Ecto neural progenitor cell (in vitro differentiated cells): ENCODE measurements around the gene MARK1.
"Not testable (repeated sequence)": the region's sequence is repeated elsewhere in the genome, so short reads cannot be mapped to it uniquely, and the experiment has no call there.

Experiments
- DNase-seq: peaks from one replicate; pipeline ENCODE4 v3.0.0-alpha.2; 2018; ENCODE audit warnings: low spot score

MARK1 gene

DNA sequence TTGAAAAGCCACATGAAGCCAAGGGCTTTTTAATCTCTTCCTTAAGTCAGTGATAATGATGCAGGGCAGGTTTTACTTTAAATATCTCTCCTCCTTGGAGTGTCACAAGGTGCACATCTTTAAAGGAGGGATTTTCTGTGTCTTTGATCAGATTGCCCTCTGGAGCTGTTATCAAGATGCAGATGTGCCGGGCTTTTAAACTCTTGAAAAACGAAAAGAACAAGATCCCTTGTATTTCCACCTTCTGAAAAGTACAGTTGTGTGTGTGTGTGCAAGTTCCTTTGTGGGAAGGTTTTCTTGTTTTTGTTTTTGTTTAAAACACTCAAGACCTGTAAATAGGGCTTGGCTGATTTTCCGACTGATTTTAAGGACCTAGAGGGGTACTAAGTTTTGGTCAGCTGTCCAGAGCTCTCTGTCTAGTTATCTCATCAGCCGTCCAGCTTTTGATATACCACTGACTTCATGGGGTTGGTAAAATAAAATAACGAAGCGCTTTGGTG, 1.6 kb downstream of the MARK1 start:
- no peak for DNase-seq

DNA sequence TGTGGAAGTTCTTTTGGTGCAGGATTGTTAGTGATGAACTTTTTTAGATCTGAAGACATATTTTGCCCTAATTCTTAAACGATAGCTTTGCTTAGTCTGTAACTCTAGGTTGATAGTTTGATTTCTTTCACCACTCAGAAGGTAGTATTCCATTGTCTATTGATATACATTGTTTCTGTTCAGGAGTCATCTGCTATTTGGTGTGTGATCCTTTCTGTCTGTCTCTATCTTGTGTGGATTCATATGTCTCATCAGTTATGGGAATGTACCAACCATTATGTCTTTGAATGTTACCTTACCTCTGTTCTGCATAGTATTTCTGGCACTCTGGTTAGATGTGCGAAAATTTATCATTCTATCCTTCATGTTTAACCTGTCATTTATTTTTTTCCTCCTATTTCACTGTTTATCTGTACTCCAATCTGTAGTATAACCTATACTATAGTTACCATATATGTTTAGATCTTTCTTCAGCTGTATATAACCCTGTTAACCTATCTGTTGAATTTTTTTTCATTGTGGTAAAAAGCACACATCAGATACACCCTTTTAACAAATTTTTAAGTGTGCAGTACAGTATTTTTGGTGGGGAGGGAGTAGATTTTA, 5.7 kb downstream of the MARK1 start:
- no peak for DNase-seq

DNA sequence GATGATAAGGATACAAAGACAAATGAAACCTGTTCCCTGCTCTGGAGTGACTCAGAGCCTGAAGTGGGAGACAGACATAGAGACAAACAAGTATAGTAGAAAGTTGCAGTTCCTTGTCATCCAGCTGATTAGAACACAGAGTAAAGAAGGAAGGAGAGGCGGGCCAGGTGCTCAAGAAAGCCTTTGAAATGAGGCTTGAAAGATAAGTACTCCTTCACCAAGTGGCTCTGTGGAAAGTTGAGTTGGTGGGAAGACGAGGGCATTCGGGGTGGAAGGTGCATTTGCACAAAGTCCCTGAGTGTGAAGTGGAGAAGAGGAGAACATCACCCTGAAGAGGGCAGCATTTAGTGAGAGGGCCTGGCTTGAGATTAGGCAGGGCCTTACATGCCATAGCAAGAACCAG, 17.0 kb downstream of the MARK1 start:
- no peak for DNase-seq

DNA sequence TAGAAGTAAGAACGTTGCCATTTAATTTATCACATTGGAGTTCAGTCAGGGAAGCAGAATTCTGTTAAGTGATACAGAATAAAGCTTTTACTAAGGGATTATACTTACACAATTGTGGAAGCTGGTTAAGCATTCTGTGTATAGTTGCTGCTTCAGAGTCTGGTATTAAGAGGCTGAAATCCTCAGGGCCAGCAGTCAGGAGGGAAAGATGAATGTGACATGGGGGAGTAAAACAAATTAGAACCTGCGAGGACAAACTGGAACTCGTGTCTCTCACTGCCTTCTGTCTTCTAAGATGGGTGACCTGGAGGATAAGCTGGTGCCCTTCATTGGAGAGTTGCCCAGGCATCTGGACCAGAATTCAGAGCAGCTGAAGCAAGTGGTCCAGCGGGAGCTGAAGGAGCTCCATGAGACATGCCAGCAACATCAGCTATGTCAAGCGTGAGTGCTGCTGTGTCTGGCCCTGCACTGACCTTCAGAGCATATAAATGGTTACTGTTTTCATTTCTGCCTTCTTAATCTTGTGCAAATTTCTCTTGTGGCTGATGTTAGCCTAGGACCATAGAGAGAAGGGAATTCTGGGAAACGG, 23.0 kb downstream of the MARK1 start:
- DNase-seq = no peak

DNA sequence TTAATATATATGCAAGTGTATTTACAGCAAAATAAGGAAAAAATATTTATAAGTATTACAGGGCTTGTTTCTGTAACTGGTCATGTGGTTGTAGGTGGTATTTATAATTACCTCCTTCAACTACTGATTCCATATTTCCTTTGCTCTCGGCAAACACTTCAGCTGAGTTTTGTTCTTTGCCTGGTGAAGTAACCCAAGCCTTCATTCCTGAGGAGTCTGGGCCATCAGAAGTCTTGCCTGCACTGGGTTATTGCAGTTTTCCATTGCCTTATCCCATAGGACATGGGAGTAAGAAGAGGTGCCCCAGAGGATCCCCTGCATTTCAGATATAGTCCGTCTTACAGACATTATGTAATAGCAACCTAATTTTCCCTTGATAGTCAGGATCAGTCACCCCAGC, 23.8 kb downstream of the MARK1 start:
- DNase-seq = no peak

DNA sequence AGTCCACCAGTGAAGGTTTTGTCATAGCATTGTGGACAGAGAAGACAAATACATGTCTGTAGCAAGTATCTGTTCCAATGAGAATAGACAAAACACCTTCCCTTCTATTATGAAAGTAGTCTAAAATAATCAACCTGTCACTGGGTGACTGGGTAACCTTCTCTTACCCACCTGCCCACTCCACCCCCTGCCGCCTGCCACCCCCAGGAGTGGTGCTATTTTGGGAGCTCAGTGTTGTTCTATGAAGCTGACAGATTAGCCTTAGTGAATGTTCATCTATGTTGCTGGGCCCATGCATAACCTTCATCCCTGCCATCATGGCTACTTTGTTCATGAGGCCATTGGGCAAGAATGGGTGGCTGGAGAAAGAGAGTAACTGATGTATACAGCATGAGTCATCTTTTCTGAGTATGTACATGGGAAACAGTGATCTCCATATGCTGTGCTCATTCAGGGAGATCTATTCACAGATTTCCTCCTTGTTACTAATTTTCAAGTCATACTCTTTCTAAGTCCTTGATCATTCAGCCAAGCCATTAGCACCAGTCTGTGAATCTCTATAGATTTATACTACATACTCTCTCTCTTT, 24.8 kb downstream of the MARK1 start:
- no peak for DNase-seq

DNA sequence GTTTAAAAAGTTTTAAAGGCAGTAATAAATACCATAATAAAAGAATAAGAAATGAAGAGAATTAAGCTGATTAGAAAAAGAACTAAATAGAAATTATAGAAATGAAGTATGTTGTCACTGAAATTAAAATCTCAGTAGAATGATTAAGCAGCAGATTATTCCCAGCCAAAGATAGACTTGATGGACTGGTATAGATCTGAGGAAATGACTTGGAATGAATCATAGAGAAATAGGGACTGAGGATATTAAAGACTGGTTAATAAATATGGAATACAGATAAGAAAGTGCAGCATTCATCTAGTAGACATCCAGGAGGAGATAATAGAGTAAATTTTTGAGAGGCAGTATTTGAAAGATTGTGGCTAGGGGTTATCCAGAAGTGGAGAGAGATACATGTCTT, 28.7 kb downstream of the MARK1 start:
- no peak for DNase-seq

DNA sequence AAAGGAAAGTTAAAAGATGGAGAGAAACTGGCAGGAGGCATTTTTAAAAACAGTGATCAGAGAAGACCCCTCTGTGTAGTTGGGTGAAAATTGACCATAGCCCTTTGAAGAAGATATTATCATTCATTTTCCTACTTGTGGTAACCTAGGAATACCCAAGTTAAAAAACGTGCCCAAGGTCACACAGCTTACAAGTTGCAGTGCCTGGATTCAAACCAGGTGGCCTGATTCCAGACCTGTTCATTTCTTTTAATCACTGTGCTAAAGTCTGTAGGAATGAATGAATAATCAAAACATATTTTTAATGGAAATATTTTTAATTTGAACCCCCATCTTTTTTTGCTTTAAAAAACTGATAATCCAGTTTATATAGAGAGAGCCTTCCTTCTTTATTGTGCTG, 35.6 kb downstream of the MARK1 start:
- no peak for DNase-seq

DNA sequence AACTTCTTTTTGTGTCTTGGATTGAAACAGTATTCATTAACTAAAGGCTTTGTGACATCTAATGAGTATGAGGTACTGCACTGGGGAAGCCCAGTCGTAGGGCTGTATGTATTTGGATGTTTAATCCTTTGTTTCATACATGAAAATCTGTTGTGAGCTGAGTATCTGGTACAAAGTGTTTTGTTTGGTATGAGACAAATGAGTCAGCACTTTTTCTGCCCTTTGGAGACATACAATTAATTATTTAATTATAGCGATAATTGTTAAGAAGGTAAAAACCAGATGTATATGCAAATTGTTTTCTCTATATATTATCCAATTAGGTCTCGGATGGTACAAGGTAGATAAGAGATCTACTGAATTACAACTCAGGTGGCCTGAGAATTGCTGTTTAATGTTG, 36.3 kb downstream of the MARK1 start:
- no peak for DNase-seq

DNA sequence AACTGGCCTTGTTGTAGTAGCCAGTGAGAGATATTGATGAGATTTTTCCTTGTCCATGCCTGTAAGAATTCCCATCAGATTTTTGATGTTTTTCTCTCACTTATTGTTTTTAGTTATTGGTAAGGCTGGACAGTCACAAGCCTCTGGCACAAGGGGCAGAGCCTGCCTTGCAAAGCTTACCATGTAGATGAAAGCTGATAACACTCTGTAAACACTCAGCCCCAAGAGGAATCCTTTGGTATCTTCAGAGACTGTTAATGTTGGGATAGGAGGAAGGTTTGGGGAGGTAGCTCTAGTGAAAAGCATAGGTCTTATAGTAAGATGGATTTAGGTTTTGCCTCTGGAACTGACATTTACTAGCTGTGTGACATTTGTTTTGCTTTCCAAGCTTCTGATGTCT, 37.7 kb downstream of the MARK1 start:
- DNase-seq = no peak

DNA sequence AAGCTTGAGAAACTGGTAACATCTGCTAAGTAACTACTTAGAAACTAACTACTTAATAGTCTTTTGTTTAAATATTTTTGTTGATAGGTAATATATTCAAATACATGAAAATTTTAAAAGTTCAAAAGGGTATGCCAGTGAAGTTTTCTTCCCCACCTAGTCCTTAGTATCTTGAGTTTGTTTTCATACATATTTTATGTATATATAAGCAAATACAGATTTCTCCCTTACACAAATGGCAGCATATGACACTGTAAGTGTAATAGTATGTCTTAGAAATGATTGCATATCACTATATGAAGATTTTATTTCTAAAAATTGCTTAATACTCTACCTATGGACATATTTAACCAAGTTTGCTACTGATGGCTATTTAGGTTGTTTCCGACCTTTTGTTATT, 38.9 kb downstream of the MARK1 start:
- no peak for DNase-seq

DNA sequence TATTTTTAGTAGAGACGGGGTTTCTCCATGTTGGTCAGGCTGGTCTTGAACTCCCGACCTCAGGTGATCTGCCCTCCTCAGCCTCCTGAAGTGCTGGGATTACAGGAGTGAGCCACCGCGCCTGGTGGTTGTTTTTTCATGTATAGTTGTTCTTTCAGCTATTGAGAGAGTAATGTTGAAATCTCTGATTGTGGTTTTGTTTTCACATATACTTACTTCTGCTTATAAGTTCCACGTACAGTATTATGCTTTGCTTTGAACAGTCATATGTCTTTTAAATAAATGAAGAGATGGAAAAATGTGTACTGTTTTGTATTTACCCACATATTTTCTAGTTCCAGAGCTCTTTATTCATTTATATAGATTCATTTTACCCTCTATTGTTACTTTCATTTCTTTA, 44.5 kb downstream of the MARK1 start:
- no peak for DNase-seq

DNA sequence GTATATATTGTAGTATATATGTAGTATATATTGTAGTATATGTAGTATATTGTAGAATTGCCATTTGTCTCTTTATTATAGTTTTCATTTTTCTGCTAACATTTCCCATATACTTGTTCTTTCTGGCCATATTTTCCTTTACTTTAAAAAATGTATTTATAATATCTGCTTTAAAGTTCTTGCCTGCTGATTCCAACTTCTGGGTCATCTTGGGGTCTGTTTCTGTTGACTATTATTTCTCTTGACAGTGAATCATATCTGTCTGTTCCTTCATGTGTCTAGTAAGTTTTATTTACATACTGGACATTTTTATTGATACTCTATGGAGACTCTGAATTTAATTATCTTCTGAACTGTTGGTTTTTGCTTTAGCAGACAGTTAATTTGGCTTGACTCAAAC, 45.9 kb downstream of the MARK1 start:
- no peak for DNase-seq

DNA sequence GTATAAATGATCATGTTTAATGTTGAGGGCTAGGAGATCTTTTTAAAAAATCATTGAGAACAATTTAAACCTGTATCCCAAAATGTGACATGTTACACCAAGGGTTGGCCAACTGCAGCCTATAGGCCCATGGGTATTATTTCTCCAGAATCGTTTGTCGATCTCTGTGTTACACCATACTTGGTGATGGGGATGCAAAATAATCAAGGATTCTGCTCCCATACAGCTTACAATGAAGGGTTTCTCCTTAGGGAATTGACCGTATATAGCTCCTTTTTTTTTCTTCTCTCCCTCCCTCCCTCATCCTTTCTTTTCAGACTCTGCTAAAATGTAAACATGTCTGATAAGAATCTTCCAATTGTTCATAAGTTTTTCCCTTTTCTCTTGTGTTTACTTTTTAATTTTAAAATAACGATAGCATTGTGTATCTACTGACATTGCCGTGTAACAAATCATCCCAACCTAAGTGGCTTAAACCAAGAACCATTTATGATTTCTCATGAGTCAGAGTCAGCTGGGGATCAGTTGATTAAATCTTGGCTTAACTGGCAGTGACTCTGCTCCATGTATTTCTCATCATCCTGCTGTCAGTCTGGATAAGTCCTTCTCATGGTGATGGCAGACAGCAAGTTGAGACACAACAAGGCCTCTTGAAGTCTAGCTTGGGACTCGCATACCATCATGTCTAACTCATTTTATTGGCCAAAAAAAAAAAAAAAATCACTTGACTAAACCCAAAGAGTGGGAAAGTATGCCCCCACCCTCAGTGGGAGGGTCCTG, 48.0 kb downstream of the MARK1 start:
- no peak for DNase-seq

DNA sequence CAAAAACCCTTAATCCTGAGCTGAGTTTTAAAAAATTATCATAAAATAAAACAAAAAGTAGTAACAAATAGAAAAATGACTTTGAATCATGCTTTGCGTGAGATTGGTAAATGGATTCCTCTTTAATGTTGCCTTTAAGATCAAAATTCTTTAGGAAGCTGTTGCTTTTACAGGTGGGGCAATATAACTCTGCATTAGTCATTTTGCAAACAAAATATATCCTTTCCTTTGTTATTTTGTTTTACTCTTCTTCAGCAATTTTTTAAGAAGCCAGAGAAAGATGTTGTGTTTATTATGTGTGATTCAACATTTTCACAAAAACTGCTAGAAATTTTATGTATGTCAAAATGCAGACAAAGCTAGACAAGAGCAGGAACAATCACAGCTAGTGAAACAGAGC, 50.0 kb downstream of the MARK1 start:
- no peak for DNase-seq

DNA sequence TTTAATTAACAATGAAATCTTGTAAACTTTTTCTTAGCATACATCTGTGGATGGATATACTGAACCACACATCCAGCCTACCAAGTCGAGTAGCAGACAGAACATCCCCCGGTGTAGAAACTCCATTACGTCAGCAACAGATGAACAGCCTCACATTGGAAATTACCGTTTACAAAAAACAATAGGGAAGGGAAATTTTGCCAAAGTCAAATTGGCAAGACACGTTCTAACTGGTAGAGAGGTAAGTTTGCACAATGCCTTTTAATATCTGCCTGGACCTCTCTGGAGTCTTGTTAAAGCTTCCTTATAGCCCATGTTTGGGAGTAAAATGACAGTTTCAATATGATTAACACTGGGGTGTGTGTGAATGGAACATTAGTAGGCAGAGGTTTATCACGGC, 51.4 kb downstream of the MARK1 start:
- DNase-seq = no peak

DNA sequence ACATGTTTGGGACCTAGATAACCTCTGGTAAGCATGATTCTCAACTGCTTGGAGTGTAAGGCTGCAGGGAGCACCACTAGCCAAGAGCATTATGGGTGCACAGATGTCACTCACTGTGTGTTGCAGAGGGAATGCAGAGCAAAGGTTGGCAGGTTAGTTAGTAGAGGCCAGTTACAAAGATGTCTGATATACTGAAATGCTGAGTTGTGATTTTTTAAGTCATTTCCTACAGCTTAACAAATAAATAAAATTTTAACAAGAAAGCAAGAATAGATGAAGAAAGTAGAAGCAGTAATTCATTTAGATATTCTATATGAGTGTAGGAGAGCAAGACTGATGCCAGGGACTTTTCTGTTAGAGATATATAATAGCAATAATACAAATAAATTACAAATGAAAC, 64.8 kb downstream of the MARK1 start:
- no peak for DNase-seq

DNA sequence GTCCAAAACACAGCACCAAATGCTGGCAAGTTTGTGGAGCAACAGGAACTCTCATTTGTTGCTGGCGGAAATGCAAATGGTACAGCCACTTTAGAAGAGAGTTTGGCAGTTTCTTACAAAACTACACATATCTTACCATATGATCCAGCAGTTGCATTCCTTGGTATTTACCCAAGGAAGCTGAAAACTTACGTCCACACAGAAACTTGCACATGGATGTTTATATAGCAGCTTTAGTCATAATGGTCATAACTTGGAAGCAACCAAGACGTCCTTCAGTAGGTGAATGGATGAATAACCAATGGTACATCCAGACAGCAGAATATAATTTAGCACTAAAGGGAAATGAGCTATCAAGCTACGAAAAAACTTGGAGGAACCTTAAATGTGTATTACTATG, 66.4 kb downstream of the MARK1 start:
- no peak for DNase-seq

DNA sequence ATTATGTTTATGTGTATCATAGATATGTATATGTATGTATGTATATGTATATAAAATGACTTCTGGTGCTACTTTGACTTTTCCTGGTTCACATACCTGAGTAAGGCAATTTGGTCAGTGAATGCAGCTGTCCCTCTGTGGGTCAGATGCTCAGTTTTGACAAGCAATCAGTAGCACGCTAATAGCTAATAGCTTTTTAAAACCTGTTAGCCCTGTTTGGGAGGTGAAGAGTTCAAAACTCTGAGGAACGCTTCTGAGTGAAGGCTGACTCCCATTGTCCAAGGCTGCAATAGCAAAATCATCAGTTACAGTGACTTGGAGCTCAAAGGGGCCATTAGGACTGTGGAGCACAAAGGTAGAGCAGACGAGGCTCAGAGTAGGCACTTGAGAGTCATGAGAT, 67.2 kb downstream of the MARK1 start:
- no peak for DNase-seq

DNA sequence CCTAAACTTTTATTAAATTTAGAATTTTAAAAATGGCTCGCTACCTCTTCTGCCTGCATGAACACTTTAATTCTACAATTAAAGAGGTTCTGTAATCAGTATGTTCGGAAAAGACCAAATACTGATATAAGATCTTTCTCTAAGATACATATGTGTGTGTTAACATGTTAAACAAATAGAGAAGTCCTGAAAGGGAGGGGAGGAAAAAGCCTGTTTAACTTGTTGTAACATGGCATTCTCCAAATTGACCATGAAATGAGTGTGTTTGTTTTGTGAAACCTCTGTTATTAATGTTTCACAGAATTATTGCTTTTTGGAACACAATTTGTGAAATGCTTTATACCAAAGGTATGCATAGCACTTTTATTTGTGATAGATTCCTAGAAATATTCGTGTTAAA, 77.0 kb downstream of the MARK1 start:
- DNase-seq = no peak

DNA sequence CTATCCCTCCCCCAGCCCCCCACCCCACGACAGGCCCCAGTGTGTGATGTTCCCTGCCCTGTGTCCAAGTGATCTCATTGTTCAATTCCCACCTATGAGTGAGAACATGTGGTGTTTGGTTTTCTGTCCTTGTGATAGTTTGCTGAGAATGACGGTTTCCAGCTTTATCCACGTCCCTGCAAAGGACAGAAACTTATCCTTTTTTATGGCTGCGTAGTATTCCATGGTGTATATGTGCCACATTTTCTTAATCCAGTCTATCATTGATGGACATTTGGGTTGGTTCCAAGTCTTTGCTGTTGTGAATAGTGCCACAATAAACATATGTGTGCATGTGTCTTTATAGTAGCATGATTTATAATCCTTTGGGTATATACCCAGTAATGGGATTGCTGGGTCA, 77.7 kb downstream of the MARK1 start:
- not testable (repeated sequence) for DNase-seq

DNA sequence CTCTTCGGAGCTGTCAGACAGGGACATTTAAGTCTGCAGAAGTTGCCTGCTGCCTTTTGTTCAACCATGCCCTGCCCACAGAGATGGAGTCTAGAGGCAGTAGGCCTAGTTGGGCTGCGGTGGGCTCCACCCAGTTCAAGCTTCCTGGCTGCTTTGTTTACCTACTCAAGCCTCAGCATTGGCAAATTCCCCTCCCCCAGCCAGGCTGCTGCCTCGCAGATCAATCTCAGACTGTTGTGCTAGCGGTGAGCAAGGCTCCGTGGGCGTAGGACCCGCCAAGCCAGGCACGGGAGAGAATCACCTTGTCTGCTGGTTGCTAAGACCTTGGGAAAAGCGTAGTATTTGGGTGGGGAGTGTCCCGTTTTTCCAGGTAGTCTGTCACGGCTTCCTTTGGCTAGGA, 83.2 kb downstream of the MARK1 start:
- DNase-seq = not testable (repeated sequence)

DNA sequence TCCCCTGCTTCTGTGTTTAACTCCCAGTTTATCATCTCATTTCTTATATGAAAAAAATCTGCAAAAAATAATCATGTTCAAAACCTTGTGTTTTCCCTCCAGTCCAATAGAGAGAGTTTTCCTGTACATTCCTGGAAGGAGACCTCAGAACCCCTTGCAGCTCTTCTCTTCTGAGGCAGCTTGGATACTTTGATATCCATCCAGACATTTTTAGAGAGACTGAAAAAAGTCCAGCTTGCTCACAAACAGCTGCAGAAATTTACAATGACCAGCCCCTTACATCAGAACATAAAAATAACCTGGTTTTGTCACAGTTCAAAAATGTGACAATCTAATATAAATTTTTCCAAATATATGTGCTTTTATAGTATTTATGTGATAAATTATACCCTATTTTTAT, 88.9 kb downstream of the MARK1 start:
- no peak for DNase-seq
